ENCODE results near the gene PCDHGA6. TPM values are rescaled to one million over a fixed set of nuclear protein-coding genes. Genes with fewer than 3 reads are reported as not detected.
"Not testable (repeated sequence)": the region's sequence is repeated elsewhere in the genome, so short reads cannot be mapped to it uniquely, and the experiment has no call there.

The PCDHGA6 gene
- total RNA-seq (1 to 10 TPM; 1.3 to 2.5 (median 1.8) TPM), polyA plus RNA-seq (under 1 TPM; 0.03 to 0.72 (median 0.57) TPM)
- long read RNA-seq, donor 1, result 0 reads
- long read RNA-seq, donor 2, result 0 reads

GRCh38 chr5:141373673-141374317 is at the start of gene PCDHGA6:
Gene PCDHGA6 (plus strand): TSS chr5:141373891. CDS start chr5:141374084, 193 bp downstream.
- H3K36me3 ChIP-seq (ENCODE audit: insufficient read depth in 1 of 2, low read depth in 1 of 2), result no peaks in the 10 kb centered on the region
- WGBS, 3 donors, result 17 to 18% (median 17%) methylated on average over 27 of the region's 27 CpGs
- H3K9me3 ChIP-seq, result peaks cover 16% of the 10 kb centered on the region
- TF ChIP-seq CTCF (IDR thresholded peaks at IDR 0.05), result peak; percentile 36
- H3K4me1 ChIP-seq, result no peaks in the 10 kb centered on the region
- DNase-seq, result no peak
- peak within 1 kb of the TSS; percentile 52 for H3K4me3 ChIP-seq
- peaks cover 0 to 46% (median 17%) of the 10 kb centered on the region in 3 donors for H3K27me3 ChIP-seq (ENCODE audit: insufficient read depth in 3 of 3, low read length in 2 of 3)
- H3K27ac ChIP-seq, result no peak within 1 kb of the TSS
- peak in 3 of 4 donors; percentile 64 to 72 (median 68) for ATAC-seq
- intact Hi-C loops (cut with DNase I), result no loop called here

GRCh38 chr5:141326088-141326854 is 47.4 kb upstream of the PCDHGA6 start:
- Histone ChIP-seq H3K4me1 (peaks cover 4% of the 10 kb centered on the region), H3K4me3 (peak overlapping the region; percentile 70), H3K9me3 (peaks cover 10% of the 10 kb centered on the region), H3K27me3 (ENCODE audit: insufficient read depth in 3 of 3, low read length in 2 of 3) (no peaks in the 10 kb centered on the region), H3K36me3 (ENCODE audit: insufficient read depth in 1 of 2, low read depth in 1 of 2) (no peaks in the 10 kb centered on the region), H3K27ac (peak overlapping the region; percentile 85)
- intact Hi-C loops (cut with DNase I), result loop anchor here in 1 of 2 donors (10.0 kb wide), 1 partner anchor 201 kb away; the partner anchor contains the start of gene PCDHB4
- 5 to 10% (median 9%) methylated on average over 27 of the region's 27 CpGs for WGBS, 3 donors
- peak; percentile 74 to 83 for DNase-seq
- TF ChIP-seq CTCF (IDR thresholded peaks at IDR 0.05), result peak; percentile 58
- ATAC-seq, result peak; percentile 89 to 97 (median 94)

- intact Hi-C loops (cut with DNase I), result loop anchor here in 1 of 2 donors (10.0 kb wide), 1 partner anchor 203 kb away; the partner anchor contains the start of gene PCDHB4
- no peak overlapping the region for H3K4me3 ChIP-seq
- H3K27me3 ChIP-seq (ENCODE audit: insufficient read depth in 3 of 3, low read length in 2 of 3), result peaks cover 0 to 6% (median 5%) of the 10 kb centered on the region in 3 donors
- DNase-seq, result no peak
- H3K4me1 ChIP-seq, result no peaks in the 10 kb centered on the region
- no peak overlapping the region for H3K27ac ChIP-seq
- peak in 2 of 4 donors; percentile 26 to 36 for ATAC-seq
- peaks cover 4% of the 10 kb centered on the region for H3K9me3 ChIP-seq
- no peaks in the 10 kb centered on the region for H3K36me3 ChIP-seq (ENCODE audit: insufficient read depth in 1 of 2, low read depth in 1 of 2)
- 82 to 83% (median 83%) methylated on average over 8 of the region's 8 CpGs for WGBS, 3 donors
- TF ChIP-seq CTCF (IDR thresholded peaks at IDR 0.05), result no peak
Measured at GRCh38 chr5:141328231-141328630, 45.5 kb upstream of the PCDHGA6 start.

- intact Hi-C loops (cut with DNase I), result no loop called here
- ATAC-seq (peak in 2 of 4 donors; percentile 54 to 61), DNase-seq (no peak)
- peak; percentile 50 for TF ChIP-seq CTCF (IDR thresholded peaks at IDR 0.05)
- peaks cover 0 to 15% (median 6%) of the 10 kb centered on the region in 3 donors for H3K27me3 ChIP-seq (ENCODE audit: insufficient read depth in 3 of 3, low read length in 2 of 3)
- H3K36me3 ChIP-seq (ENCODE audit: insufficient read depth in 1 of 2, low read depth in 1 of 2), result no peaks in the 10 kb centered on the region
- 20 to 31% (median 24%) methylated on average over 21 of the region's 21 CpGs for WGBS, 3 donors
- no peaks in the 10 kb centered on the region for H3K4me1 ChIP-seq
- peak within 1 kb of the TSS; percentile 54 for H3K4me3 ChIP-seq
- peak within 1 kb of the TSS; percentile 15 for H3K27ac ChIP-seq
- peaks cover 4% of the 10 kb centered on the region for H3K9me3 ChIP-seq
Measured at GRCh38 chr5:141330299-141331080, 43.2 kb upstream of the PCDHGA6 start, which contains the start of gene PCDHGA1. Gene PCDHGA1 (plus strand): TSS chr5:141330514.

- H3K9me3 ChIP-seq; H3K4me3 ChIP-seq; DNase-seq; H3K27ac ChIP-seq; H3K36me3 ChIP-seq (ENCODE audit: insufficient read depth in 1 of 2, low read depth in 1 of 2); intact Hi-C loops (cut with DNase I); ATAC-seq; H3K4me1 ChIP-seq: not testable (repeated sequence)
- WGBS, 3 donors, result 32 to 47% (median 36%) methylated on average over 35 to 39 of the region's 39 CpGs
- peaks cover 0 to 15% (median 6%) of the 10 kb centered on the region in 3 donors for H3K27me3 ChIP-seq (ENCODE audit: insufficient read depth in 3 of 3, low read length in 2 of 3)
Measured at GRCh38 chr5:141332571-141332970, 41.1 kb upstream of the PCDHGA6 start.
